Measurements from ENCODE around the gene CCN2.
"Not testable (repeated sequence)": the region's sequence is repeated elsewhere in the genome, so short reads cannot be mapped to it uniquely, and the experiment has no call there.

Gene CCN2

DNA sequence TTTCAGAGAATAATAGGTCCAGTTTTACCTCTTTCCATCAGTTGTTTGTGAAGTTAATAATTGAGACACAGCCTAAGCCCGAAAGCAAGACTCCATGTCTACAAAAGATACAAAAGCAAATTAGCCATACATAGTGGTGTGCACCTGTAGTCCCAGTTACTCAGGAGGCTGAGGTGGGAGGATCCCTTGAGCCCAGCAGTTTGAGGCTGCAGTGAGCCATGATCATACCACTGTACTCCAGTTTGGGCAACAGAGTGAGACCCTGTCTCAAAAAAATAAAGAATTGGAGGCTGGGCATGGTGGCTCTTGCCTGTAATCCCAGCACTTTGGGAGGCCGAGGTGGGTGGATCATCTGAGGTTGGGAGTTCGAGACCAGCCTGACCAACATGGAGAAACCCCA lies 42.4 kb downstream of the CCN2 start:
- not testable (repeated sequence) for DNase-seq

- not testable (repeated sequence) for DNase-seq
Observed at GRCh38 chr6:131903734-131904133, 47.4 kb downstream of the CCN2 start.

GRCh38 chr6:131901326-131901873 lies 49.8 kb downstream of the CCN2 start:
- DNase-seq = not testable (repeated sequence)

DNA sequence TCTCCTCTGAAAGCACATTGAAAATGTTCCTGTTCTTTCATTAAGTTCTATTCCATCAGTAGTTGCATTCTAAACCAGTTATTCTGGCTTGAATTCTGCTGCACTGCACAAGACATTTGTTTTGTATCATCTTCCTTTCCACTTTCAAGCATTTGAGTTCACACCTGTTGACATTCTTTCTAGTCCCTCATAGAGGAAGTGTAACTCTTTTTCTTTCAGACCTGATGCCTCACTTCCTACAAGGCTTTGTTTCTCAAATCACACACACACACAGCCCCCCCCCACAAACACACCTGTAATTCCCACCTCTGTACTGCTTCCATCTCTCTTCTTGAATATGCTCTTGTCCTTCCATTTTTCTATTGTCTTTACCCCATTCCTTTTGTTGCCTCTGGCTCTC lies 50.9 kb downstream of the CCN2 start:
- no peak for DNase-seq

- no peak for DNase-seq
Observed at GRCh38 chr6:131898718-131899117, 52.5 kb downstream of the CCN2 start.
